HG03103 (cell line): ENCODE data around the gene PASD1.
"Not testable (repeated sequence)": the region's sequence is repeated elsewhere in the genome, so short reads cannot be mapped to it uniquely, and the experiment has no call there.

ENCODE experiments used
- ATAC-seq: cut with Tn5 transposase; IDR thresholded peaks from one replicate; pipeline ENCODE4 v1.9.1; 2021; ENCODE audit warnings: low read depth; ENCODE audit not compliant: unreplicated experiment

Gene PASD1

DNA sequence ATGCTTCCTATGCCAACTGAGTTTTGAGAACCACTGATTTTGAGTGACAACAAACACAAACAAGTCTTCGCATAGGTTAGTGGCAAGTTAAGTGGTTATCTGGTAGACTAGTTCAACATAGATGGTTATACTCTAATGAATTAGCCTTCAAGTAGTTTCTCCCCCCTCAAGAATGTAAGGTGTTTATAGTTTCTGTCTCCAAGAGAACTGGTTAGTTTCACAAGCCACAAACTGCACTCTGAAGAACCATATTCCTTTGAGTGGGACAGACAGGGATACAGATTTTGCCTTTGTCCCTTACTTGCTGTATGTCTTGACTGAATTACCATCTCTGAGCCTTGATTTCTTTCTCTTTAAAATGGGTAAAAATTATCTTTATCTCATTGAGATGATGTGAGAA is 41.5 kb downstream of the PASD1 start:
- no peak for ATAC-seq

- no peak for ATAC-seq
Observed at GRCh38 chrX:151609222-151609621, 45.7 kb downstream of the PASD1 start.

DNA sequence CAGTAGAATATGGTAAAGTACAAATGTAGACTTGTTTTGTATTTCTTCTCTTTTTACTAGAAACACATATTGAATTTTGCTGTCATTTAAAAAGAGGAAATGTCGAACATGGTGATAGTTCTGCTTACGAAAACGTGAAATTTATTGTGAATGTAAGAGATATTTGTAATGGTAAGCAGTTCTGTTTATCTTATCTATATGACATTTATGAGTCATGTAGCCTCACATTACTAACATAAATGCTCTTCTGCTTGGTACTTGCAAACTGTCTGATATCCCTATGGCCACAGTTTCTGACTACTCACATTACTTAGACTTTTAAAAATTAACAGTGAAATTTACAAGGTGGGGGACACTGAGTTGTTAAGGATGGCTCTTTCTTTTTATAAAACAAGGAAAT is 57.9 kb downstream of the PASD1 start:
- no peak for ATAC-seq

GRCh38 chrX:151624677-151625076 is 61.2 kb downstream of the PASD1 start:
- no peak for ATAC-seq

DNA sequence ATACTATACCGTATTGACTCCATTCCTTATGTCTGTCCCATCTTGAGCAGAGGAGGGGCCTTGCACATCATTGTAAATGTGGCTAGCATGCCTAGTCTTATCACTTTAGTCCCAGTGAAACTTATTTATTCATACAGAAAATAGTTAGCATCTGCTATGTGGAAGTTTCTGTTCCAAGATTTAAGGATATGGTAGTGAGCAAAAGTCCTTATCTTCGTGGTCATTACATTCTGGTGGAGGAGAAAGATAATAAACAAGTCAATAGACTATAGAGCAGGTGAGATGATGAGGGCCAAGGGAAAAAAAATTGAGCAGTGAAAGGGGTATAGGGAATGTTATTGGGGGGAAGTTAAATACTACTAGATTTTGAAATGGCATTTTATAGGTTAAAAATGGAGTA is 68.3 kb downstream of the PASD1 start:
- ATAC-seq, result no peak

- no peak for ATAC-seq
Observed at GRCh38 chrX:151633157-151633556, 69.7 kb downstream of the PASD1 start.

DNA sequence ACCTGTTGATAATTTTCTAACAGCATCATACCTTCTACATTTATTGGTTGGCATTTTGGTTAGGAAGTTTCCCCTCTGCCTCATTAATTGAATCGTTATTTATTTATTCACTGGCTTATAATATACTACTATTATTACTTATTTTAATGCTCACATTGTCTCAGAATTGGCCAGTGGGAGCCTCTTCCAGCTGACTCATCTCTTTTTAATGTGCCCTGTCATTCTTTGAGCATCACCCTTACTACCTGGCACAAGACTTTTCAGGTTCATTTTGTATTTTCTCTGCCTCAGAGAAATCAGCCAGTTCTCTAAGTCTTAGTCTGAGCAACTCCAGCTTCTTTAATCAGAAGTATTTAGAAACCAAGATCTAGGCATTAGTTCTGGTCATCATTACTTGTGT is 71.5 kb downstream of the PASD1 start:
- no peak for ATAC-seq

DNA sequence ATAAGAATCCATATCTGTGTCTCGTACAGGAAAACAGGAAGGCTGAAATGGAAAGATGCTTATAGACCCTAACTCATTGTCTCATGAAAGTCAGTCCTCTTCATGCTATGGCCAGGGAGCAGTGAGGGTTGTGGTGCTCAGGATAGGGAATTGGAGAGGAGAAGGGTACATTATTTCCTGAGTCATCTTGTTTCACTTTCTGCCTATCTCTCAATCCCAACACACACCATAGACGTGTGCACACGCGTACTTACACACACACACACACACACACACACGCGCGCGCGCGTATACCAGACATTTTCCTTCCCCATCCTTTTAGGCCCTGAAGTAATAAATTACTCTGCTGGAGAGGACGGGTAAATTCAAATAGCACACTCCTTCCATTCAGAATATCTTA is 78.1 kb downstream of the PASD1 start:
- ATAC-seq, result no peak

GRCh38 chrX:151675121-151675746 is 111.8 kb downstream of the PASD1 start:
- no peak for ATAC-seq

GRCh38 chrX:151676196-151676595 is 112.7 kb downstream of the PASD1 start:
- no peak for ATAC-seq

DNA sequence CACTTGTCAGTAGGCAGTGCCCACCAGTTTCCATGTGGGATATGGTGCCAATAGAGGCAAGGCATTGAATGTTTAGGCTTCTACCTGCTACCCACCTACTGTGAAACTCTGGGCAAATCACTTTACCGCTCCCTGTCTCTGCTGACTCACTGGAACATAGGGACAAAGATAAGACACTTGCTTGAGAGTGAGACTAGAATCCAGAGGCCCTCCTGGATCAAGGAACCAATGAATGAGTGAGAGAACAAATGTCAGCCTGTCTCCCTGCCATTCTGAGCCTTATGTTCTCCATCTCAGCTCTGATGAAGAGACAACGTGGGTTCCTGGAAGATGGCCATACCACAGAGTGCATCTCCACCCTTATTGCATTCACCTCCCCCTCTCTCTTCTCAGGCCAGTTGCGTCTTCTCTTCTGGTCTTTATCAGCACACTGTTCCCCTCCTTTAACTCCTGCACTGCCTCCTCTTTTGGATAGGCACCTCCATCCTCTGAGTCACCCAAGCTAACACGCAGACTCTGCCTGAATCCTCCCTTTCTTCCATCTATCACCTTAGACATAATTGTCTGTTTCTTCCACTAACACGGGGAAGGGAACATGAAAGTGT is 116.4 kb downstream of the PASD1 start:
- ATAC-seq, result no peak

DNA sequence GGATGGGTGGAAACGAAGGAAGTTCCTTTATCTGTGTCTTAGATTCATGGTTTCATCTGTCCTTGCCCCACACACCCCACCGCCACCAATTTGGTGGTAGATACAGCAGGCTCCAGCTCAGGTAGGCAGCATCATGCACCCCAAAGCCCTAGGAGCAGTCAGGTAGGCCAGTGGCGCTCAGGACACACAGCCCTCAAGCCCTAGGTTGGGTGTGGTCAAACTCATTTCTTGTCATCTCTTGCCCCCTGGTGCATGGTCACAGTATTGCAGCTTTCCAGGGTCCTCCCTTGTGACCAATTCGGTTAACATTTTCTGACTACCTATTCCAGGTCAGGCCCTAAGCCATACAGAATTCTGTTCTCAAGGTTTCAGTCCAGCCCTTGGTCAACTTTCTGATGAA is 117.3 kb downstream of the PASD1 start:
- no peak for ATAC-seq

DNA sequence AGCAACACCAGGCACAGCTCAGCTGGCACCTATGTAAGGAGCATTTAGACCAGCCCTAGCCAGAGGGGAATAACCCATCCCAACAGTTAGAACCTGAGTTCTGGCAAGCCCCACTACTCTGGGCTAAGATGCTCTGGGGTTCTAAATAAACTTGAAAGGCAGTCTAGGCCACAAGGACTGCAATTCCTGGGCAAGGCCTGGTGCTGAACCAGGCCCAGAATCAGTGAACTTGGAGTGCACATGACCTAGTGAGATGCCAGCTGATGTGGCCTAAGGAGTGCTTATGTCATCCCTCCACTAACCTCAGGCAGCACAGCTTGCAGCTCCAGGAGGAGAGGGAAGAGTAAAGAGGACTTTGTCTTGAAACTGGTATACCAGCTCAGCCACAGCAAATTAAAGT is 124.2 kb downstream of the PASD1 start:
- no peak for ATAC-seq

DNA sequence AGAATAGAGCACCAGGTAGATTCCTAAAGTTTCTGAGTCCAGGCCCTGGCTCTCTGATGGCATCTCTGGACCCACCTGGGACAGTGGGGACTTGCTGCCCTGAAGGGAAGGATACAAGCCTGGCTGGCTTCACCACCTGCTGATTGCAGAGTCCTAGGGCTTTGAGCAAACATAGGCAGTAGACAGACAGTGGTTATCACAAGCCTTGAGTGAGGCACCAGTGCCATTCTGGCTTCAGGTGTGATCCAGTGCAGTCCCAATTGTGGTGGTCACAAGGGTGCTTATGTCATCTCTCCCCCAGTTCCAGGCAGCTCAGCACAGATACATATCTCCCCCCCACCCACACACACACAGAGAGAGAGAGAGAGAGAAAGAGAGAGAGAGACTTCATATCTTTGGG is 125.2 kb downstream of the PASD1 start:
- ATAC-seq, result no peak

GRCh38 chrX:151692825-151693224 is 129.3 kb downstream of the PASD1 start:
- ATAC-seq, result no peak

GRCh38 chrX:151694121-151694520 is 130.6 kb downstream of the PASD1 start:
- ATAC-seq, result no peak

DNA sequence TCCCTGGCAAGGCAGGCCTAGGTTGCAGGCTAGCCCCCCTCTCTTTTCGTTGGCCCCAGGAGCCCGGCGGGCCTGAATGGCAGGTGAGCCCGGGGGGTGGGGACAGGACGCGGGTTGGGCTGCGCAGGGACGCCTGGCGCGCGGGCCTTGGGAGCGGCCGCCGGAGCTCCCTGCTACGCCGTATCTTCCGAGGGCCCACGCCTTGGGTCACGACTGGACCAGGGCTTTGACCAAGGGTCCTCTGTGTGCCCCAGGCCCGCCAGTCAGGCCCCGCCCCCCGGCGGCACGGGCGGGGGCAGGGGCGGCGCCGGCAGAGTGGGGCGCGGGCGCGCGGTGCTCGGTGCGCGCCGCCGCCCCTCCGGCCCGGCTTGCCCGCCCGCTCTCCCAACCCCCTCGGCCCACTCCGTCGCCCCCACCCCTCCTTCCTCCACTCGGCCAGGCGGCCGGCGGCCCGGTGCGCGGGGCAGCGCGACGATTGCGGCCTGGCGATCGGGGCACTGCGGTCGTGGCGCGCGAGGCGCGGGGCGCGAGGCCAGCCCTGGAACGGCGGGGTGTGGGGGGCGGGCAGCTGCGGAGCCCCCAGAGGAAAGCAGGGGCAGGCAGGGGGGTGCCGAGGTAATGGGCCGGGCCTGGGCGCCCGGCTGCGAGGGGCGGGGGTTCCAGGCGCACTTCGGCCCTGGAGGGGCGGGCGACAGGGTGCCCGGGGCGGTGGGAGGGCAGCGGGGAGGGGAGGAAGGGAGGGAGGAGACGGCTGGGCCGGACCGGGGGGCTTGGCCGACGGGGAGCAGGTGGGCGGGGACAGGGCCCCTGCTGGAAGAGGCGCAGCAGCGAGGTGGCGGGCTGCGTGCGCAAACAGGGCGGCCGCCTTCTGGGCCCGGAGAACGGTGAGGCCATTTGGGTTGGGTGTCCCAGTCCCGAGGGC is 131.4 kb downstream of the PASD1 start, which contains the start of gene PRRG3:
Gene PRRG3 (plus strand): TSS at position 798 of the 922 bp plus-strand sequence. CDS start 3,357 bp downstream, outside the sequence.
- ATAC-seq, result no peak

DNA sequence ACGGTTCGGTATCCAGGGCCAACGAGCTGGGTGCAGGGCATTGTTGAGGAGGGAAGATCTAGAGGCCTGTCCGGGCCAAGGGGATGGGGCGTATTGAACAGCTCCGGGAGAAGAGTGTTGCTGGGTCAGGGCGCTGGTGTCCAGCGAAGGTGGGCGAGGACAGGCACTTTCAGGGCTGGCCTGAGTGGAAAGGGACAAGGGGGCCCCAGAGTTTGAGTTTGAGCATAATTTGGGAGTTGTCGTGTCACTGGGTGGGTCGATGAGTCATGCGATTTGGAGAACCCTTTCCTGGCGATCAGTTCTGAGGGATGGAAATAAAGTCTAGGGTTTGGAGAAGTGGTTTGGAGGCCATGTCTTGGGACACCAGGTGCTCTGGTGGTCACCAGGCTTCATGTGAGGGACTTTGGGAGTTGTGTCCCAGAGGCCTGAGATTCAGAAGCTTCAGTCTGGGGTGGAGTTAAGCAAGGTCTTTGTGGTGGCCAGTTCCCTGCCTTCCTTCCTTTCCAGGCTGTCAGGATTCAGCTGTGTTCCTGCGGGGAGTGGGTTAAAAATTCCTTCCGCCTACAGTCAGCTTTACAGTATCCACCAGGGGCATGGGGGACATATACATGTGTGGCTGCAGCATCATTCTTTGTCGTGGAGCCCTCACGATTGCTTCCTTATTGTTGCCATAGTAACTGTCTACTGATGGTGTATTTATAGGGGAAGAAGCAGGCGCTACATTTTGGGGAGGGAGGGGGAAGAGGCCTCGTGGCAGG is 132.3 kb downstream of the PASD1 start:
- no peak for ATAC-seq

GRCh38 chrX:151697082-151697481 is 133.6 kb downstream of the PASD1 start:
- not testable (repeated sequence) for ATAC-seq

DNA sequence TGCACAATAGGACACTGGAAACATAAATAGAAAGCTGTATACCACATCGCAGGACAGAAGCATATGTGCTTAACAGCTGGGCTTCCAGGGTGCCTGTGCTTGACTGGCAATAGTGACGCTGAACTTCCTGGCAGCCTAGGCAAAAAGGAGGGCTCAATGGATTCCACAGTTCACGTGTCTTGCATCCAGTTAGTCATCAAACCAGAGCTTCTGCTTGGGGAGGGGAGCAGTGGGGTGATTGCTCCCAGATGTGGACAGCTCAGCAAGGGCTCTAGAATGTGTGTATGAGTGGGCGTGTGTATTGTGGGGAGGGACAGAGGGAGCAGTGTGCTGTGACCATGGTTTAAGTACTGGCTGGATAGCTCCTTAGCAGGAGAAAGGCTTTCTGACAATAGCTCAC is 134.0 kb downstream of the PASD1 start:
- no peak for ATAC-seq

GRCh38 chrX:151698485-151698884 is 135.0 kb downstream of the PASD1 start:
- ATAC-seq, result no peak
